AG09319 (cell line): ENCODE results near the gene ZNF638.

Experiments used
- DNase-seq: peaks from one replicate; pipeline ENCODE4 v3.0.0-alpha.2; 2010; ENCODE audit warnings: low read depth; ENCODE audit errors: extremely low read depth
- CTCF ChIP-seq: IDR thresholded peaks from 2 replicates; pipeline ENCODE4 v1.5.1; 2011; ENCODE audit warnings: low read depth, mild to moderate bottlenecking, inconsistent platforms, low read length, moderate library complexity

Gene ZNF638

GRCh38 chr2:71348302-71348701 lies 16.7 kb downstream of the ZNF638 start:
- TF ChIP-seq CTCF: no peak
- no peak for DNase-seq

DNA sequence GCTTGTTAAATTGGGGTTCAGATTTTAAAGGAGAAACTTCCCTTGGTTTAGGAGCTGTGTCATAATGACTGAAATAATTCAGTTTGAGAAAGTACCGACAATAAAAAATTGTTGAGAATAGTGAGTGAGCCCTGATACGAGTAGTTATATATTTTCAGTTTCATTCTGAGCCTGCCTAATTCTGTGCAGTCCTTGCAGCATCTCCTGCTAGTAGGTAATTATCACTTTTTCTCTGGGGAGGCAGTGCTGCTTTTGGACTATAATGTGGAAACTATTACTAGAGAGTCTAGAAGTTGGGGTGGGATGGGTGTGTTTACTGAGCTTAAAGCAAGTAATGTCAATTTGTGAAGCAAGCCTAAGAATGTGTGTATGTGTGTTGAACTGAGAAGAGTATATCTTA lies 21.7 kb downstream of the ZNF638 start:
- no peak for DNase-seq

DNA sequence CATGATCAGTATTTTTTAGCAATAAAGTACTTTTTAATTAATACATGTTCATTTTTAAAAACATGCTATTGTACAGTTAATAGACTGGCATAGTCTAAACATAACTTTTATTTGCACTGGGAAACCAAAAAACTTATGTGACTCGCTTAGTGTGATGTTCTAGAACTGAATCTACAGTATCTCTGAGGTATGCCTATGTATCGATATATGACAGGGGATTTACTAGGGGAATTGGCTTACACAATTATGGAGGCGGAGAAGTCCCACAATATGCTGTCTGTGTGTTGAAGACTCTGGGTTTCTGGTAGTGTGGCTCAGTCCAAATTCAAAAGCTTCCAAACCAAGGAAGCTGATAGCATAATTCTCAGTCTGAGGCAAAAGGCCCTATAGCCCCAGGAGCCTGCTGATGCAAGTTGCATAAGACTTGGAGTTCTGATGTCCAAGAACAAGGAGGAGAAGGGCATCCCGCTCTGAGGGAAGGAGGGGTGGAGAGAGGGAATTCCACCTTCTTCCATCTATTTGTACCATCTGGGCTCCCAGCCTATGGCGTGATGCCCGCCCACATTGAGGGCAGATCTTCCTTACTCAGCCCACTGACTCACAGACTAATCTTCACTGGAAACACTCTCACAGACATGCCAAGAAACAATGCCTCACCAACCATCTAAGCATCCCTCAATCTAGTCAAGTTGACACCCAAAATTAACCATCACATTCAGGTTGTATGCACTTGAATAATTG lies 27.5 kb downstream of the ZNF638 start:
- TF ChIP-seq CTCF: no peak
- peak; percentile 25 for DNase-seq

More for the DNA sequence above, 21.7 kb downstream of the ZNF638 start:
- TF ChIP-seq CTCF: no peak

DNA sequence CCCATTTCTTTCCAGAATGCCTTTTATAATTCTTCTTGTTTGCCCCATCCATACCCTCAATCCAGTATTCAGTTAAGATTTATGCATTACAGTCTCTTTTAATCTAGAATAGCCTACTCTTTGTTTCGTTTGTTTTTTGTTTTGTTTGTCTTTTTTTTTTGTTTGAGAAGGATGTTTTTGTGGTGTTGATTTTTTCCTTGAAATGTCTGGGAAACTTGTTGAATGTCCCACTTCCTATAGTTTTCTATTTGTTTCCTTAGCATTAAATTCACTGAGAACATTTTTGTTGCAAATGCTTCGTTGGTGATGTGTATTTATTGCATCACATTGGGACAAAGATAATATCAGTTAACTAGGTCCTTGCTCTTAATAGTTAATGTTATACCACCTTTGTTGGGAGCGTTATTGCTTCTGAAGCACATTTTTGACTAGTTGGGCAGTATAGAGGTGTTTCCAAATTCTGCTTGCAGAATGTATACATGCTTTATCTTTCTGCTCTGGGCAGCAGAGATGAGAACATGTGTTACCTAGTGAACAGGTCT lies 28.9 kb downstream of the ZNF638 start:
- TF ChIP-seq CTCF: no peak
- no peak for DNase-seq

GRCh38 chr2:71361631-71362030 lies 30.0 kb downstream of the ZNF638 start:
- no peak for TF ChIP-seq CTCF
- DNase-seq: no peak

GRCh38 chr2:71362447-71362846 lies 30.9 kb downstream of the ZNF638 start:
- TF ChIP-seq CTCF: no peak
- DNase-seq: no peak

DNA sequence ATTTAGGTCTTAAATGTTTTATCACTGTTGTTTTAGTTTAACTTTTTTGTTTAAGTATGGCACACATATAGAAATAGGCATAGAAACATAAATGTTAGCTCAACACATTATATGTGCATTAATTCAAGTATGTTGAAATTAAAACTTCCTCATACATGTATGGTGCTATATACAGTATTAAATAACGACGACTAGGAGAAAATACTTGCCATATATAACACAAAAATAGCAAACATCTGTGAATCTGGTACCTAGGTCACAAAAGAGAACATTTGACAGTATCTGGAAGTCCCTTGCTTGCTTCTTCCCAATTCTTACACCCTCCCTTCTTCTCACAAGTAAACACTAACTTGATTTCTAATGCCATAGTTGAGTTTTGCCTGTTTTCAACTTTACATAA lies 38.4 kb downstream of the ZNF638 start:
- TF ChIP-seq CTCF: no peak
- DNase-seq: no peak
